Activated naive CD8-positive, alpha-beta T cell treated with anti-CD3 and anti-CD28 coated beads, Interleukin-2, amount 50 U/mL, for 24 hours (primary cell): ENCODE data around the gene ATP5ME.

Source experiments
- ATAC-seq: fragments of 150-1000 bp; cut with Tn5 transposase; one replicate; pipeline ENCODE4 v1.10.0; 2021
- DNase-seq: peaks from one replicate; pipeline ENCODE4 v3.0.0; 2021
- H3K27ac Mint-ChIP-seq: one replicate; pipeline ENCODE4 v1.8.0; 2021; ENCODE audit warnings: mild to moderate bottlenecking, mixed read lengths
- H3K27me3 Mint-ChIP-seq: one replicate; pipeline ENCODE4 v1.8.0; 2021; ENCODE audit warnings: mixed read lengths
- H3K36me3 Mint-ChIP-seq: one replicate; pipeline ENCODE4 v1.8.0; 2021; ENCODE audit warnings: low read depth, mixed read lengths
- H3K4me1 Mint-ChIP-seq: one replicate; pipeline ENCODE4 v1.8.0; 2021; ENCODE audit warnings: mixed read lengths
- H3K4me3 Mint-ChIP-seq: one replicate; pipeline ENCODE4 v1.8.0; 2021; ENCODE audit warnings: mild to moderate bottlenecking, moderate library complexity, mixed read lengths
- H3K9me3 Mint-ChIP-seq: one replicate; pipeline ENCODE4 v1.8.0; 2021; ENCODE audit warnings: mixed read lengths

Gene ATP5ME

GRCh38 chr4:633976-634598 lies 40.0 kb downstream of the ATP5ME start:
- ATAC-seq (no peak), DNase-seq (no peak)
- Mint-ChIP-seq H3K27me3 (peaks cover 5% of the 10 kb centered on the region), H3K4me3 (no peak overlapping the region), H3K9me3 (peaks cover 16% of the 10 kb centered on the region), H3K27ac (no peak overlapping the region), H3K4me1 (no peaks in the 10 kb centered on the region), H3K36me3 (no peaks in the 10 kb centered on the region)

GRCh38 chr4:633406-633805 lies 40.7 kb downstream of the ATP5ME start:
- Mint-ChIP-seq H3K27me3 (peaks cover 5% of the 10 kb centered on the region), H3K4me1 (no peaks in the 10 kb centered on the region), H3K4me3 (no peak overlapping the region), H3K9me3 (peaks cover 16% of the 10 kb centered on the region), H3K36me3 (no peaks in the 10 kb centered on the region), H3K27ac (no peak overlapping the region)
- DNase-seq (no peak), ATAC-seq (no peak)

- no peak for DNase-seq
- Mint-ChIP-seq H3K9me3 (peaks cover 16% of the 10 kb centered on the region), H3K27ac (no peak overlapping the region), H3K4me1 (no peaks in the 10 kb centered on the region), H3K27me3 (peaks cover 4% of the 10 kb centered on the region), H3K4me3 (no peak overlapping the region), H3K36me3 (no peaks in the 10 kb centered on the region)
- no peak for ATAC-seq
Measured at GRCh38 chr4:632926-633325, 41.1 kb downstream of the ATP5ME start.

- Mint-ChIP-seq H3K27me3 (peaks cover under 1% of the 10 kb centered on the region), H3K4me1 (no peaks in the 10 kb centered on the region), H3K36me3 (no peaks in the 10 kb centered on the region), H3K4me3 (no peak overlapping the region), H3K9me3 (peaks cover 16% of the 10 kb centered on the region), H3K27ac (no peak overlapping the region)
- no peak for DNase-seq
- ATAC-seq, result no peak
Measured at GRCh38 chr4:632196-632790, 41.8 kb downstream of the ATP5ME start.

GRCh38 chr4:630656-631055 lies 43.4 kb downstream of the ATP5ME start:
- Mint-ChIP-seq H3K27me3 (peaks cover 2% of the 10 kb centered on the region), H3K27ac (no peak overlapping the region), H3K36me3 (no peaks in the 10 kb centered on the region), H3K4me3 (no peak overlapping the region), H3K9me3 (peaks cover 16% of the 10 kb centered on the region), H3K4me1 (no peaks in the 10 kb centered on the region)
- no peak for DNase-seq
- ATAC-seq, result no peak

- ATAC-seq (no peak), DNase-seq (no peak)
- no peaks in the 10 kb centered on the region for H3K36me3 Mint-ChIP-seq
- no peak overlapping the region for H3K4me3 Mint-ChIP-seq
- peaks cover 2% of the 10 kb centered on the region for H3K27me3 Mint-ChIP-seq
- H3K9me3 Mint-ChIP-seq, result peaks cover 16% of the 10 kb centered on the region
- no peaks in the 10 kb centered on the region for H3K4me1 Mint-ChIP-seq
- no peak overlapping the region for H3K27ac Mint-ChIP-seq
Measured at GRCh38 chr4:629915-630641, 44.0 kb downstream of the ATP5ME start.

GRCh38 chr4:629636-629914 lies 44.5 kb downstream of the ATP5ME start:
- no peak overlapping the region for H3K4me3 Mint-ChIP-seq
- H3K4me1 Mint-ChIP-seq, result no peaks in the 10 kb centered on the region
- H3K9me3 Mint-ChIP-seq, result peaks cover 16% of the 10 kb centered on the region
- no peaks in the 10 kb centered on the region for H3K36me3 Mint-ChIP-seq
- H3K27ac Mint-ChIP-seq, result no peak overlapping the region
- ATAC-seq (no peak), DNase-seq (no peak)
- peaks cover 2% of the 10 kb centered on the region for H3K27me3 Mint-ChIP-seq

GRCh38 chr4:628821-629635 lies 45.0 kb downstream of the ATP5ME start:
- Mint-ChIP-seq H3K27ac (no peak overlapping the region), H3K27me3 (peaks cover 5% of the 10 kb centered on the region), H3K4me1 (no peaks in the 10 kb centered on the region), H3K4me3 (no peak overlapping the region), H3K36me3 (no peaks in the 10 kb centered on the region), H3K9me3 (peaks cover 16% of the 10 kb centered on the region)
- DNase-seq (no peak), ATAC-seq (no peak)

GRCh38 chr4:628311-628741 lies 45.8 kb downstream of the ATP5ME start:
- no peak overlapping the region for H3K27ac Mint-ChIP-seq
- H3K9me3 Mint-ChIP-seq, result peaks cover 16% of the 10 kb centered on the region
- H3K4me3 Mint-ChIP-seq, result no peak overlapping the region
- H3K27me3 Mint-ChIP-seq, result peaks cover 5% of the 10 kb centered on the region
- no peaks in the 10 kb centered on the region for H3K36me3 Mint-ChIP-seq
- no peaks in the 10 kb centered on the region for H3K4me1 Mint-ChIP-seq
- DNase-seq, result no peak
- no peak for ATAC-seq

- H3K27ac Mint-ChIP-seq, result no peak overlapping the region
- H3K4me3 Mint-ChIP-seq, result no peak overlapping the region
- no peaks in the 10 kb centered on the region for H3K4me1 Mint-ChIP-seq
- H3K27me3 Mint-ChIP-seq, result peaks cover 5% of the 10 kb centered on the region
- DNase-seq, result no peak
- H3K36me3 Mint-ChIP-seq, result no peaks in the 10 kb centered on the region
- peaks cover 12% of the 10 kb centered on the region for H3K9me3 Mint-ChIP-seq
- no peak for ATAC-seq
Measured at GRCh38 chr4:627347-628125, 46.5 kb downstream of the ATP5ME start.

GRCh38 chr4:626201-627091 lies 47.6 kb downstream of the ATP5ME start:
- no peak overlapping the region for H3K27ac Mint-ChIP-seq
- no peaks in the 10 kb centered on the region for H3K36me3 Mint-ChIP-seq
- peaks cover 7% of the 10 kb centered on the region for H3K9me3 Mint-ChIP-seq
- no peak for DNase-seq
- no peak for ATAC-seq
- H3K4me3 Mint-ChIP-seq, result no peak overlapping the region
- peaks cover 5% of the 10 kb centered on the region for H3K27me3 Mint-ChIP-seq
- H3K4me1 Mint-ChIP-seq, result no peaks in the 10 kb centered on the region

GRCh38 chr4:625631-626161 lies 48.4 kb downstream of the ATP5ME start:
- Mint-ChIP-seq H3K27me3 (peaks cover 5% of the 10 kb centered on the region), H3K36me3 (no peaks in the 10 kb centered on the region), H3K4me1 (no peaks in the 10 kb centered on the region), H3K27ac (no peak overlapping the region), H3K4me3 (no peak overlapping the region), H3K9me3 (no peaks in the 10 kb centered on the region)
- ATAC-seq, result no peak
- DNase-seq, result no peak
